HepG2 (cell line): ENCODE measurements around the gene CNP. TPM values are rescaled to one million over a fixed set of nuclear protein-coding genes. Genes with fewer than 3 reads are reported as not detected.

Experiments used
- AGO1 ChIP-seq: fragments of 200-400 bp; formaldehyde crosslinking; IDR thresholded peaks from 2 replicates; pipeline ENCODE4 v1.6.1; 2017; ENCODE audit warnings: mild to moderate bottlenecking, low read depth, low read length, moderate library complexity; ENCODE audit not compliant: poor library complexity, severe bottlenecking
- ATM ChIP-seq: fragments of 450-650 bp; IDR thresholded peaks from 2 replicates; pipeline ENCODE4 v1.7.1; 2017; ENCODE audit warnings: mild to moderate bottlenecking, borderline replicate concordance
- CAMTA2 ChIP-seq: sonication (generic); formaldehyde crosslinking; IDR thresholded peaks from 2 replicates; pipeline ENCODE4 v1.4.0; 2020; ENCODE audit warnings: mild to moderate bottlenecking, missing genetic modification reagents, borderline replicate concordance
- CCDC6 ChIP-seq: sonication (generic); formaldehyde crosslinking; IDR thresholded peaks from 2 replicates; pipeline ENCODE4 v1.8.1; 2022; ENCODE audit warnings: mild to moderate bottlenecking, missing genetic modification reagents, moderate library complexity
- CSRNP1 ChIP-seq: sonication (generic); formaldehyde crosslinking; IDR thresholded peaks from 2 replicates; pipeline ENCODE4 v1.8.1; 2023; ENCODE audit warnings: mild to moderate bottlenecking, missing genetic modification reagents
- GABPA ChIP-seq, 2 experiments: IDR thresholded peaks; 2 replicates each; pipeline ENCODE4 v1.6.1; 2011 to 2016; ENCODE audit warnings: low read depth in 2 of 2, low read length in 1 of 2, missing biosample characterization in 1 of 2, missing genetic modification characterization in 1 of 2
- MIER3 ChIP-seq: IDR thresholded peaks from 2 replicates; pipeline ENCODE4 v1.6.1; 2016; ENCODE audit warnings: missing compliant biosample characterization, borderline replicate concordance
- MYC ChIP-seq: sonication (generic); formaldehyde crosslinking; IDR thresholded peaks from 2 replicates; pipeline ENCODE4 v1.9.0; 2021; ENCODE audit warnings: missing genetic modification reagents, borderline replicate concordance
- NFKBIZ ChIP-seq: IDR thresholded peaks from 2 replicates; pipeline ENCODE4 v1.6.1; 2018; ENCODE audit warnings: missing genetic modification reagents, missing compliant biosample characterization
- NFRKB ChIP-seq: fragments of 450-650 bp; IDR thresholded peaks from 2 replicates; pipeline ENCODE4 v1.6.1; 2017
- PLRG1 ChIP-seq: fragments of 450-650 bp; conservative IDR thresholded peaks from 2 replicates; pipeline ENCODE4 v1.6.1; 2016
- POLR2AphosphoS2 ChIP-seq: IDR thresholded peaks from 2 replicates; pipeline ENCODE4 v1.6.1; 2011; ENCODE audit warnings: low read depth, low read length, improper control_type of control experiment
- POLR2AphosphoS5 ChIP-seq: IDR thresholded peaks from 2 replicates; pipeline ENCODE4 v1.6.1; 2012; ENCODE audit warnings: low read depth, low read length
- SOX5 ChIP-seq: IDR thresholded peaks from 2 replicates; pipeline ENCODE4 v1.6.1; 2016; ENCODE audit warnings: borderline replicate concordance
- SRSF4 ChIP-seq: fragments of 200-400 bp; formaldehyde crosslinking; IDR thresholded peaks from one replicate; pipeline ENCODE4 v1.6.1; 2018; ENCODE audit warnings: mild to moderate bottlenecking, low read depth, low read length, moderate library complexity; ENCODE audit not compliant: poor library complexity, severe bottlenecking
- TCF12 ChIP-seq, 2 experiments: fragments of 450-650 bp in 1 of 2; sonication (generic) in 1 of 2; formaldehyde crosslinking in 1 of 2; IDR thresholded peaks; 2 replicates each; pipeline versions ENCODE4 v1.6.1 to v1.8.0; 2017 to 2022; ENCODE audit warnings: antibody characterized with exemption in 1 of 2, mild to moderate bottlenecking in 1 of 2, missing genetic modification reagents in 1 of 2, moderate library complexity in 1 of 2
- ZNF205 ChIP-seq: IDR thresholded peaks from 2 replicates; pipeline ENCODE4 v1.6.1; 2018; ENCODE audit warnings: missing biosample characterization, missing genetic modification reagents
- ZNF281 ChIP-seq: sonication (generic); formaldehyde crosslinking; IDR thresholded peaks from 2 replicates; pipeline ENCODE4 v1.4.0; 2020; ENCODE audit warnings: missing genetic modification reagents, borderline replicate concordance
- ZNF383 ChIP-seq: sonication (generic); formaldehyde crosslinking; IDR thresholded peaks from 2 replicates; pipeline ENCODE4 v1.4.0; 2020; ENCODE audit warnings: missing genetic modification reagents, mild to moderate bottlenecking, borderline replicate concordance
- ZNF446 ChIP-seq: sonication (generic); formaldehyde crosslinking; IDR thresholded peaks from 2 replicates; pipeline ENCODE4 v1.5.0; 2020; ENCODE audit warnings: mild to moderate bottlenecking, missing genetic modification reagents
- ZNF652 ChIP-seq: IDR thresholded peaks from 2 replicates; pipeline ENCODE4 v1.6.1; 2016; ENCODE audit warnings: low read depth, borderline replicate concordance
- ZNF660 ChIP-seq: sonication (generic); formaldehyde crosslinking; IDR thresholded peaks from 2 replicates; pipeline ENCODE4 v1.5.1; 2020; ENCODE audit warnings: mild to moderate bottlenecking, low read depth, missing genetic modification reagents, borderline replicate concordance
- ZNF800 ChIP-seq: sonication (generic); formaldehyde crosslinking; IDR thresholded peaks from 2 replicates; pipeline ENCODE4 v1.4.0; 2020; ENCODE audit warnings: missing genetic modification reagents
- ZSCAN29 ChIP-seq: sonication (generic); formaldehyde crosslinking; conservative IDR thresholded peaks from 2 replicates; pipeline ENCODE4 v1.4.0; 2020; ENCODE audit warnings: mild to moderate bottlenecking, missing genetic modification reagents
- polyA plus RNA-seq, 8 experiments: library from polyadenylated mRNA; depleted of rRNA in 3 of 8; stranded (reverse) in 7 of 8; unstranded in 1 of 8; fragments of >200 nt; fragmentation: Illumina TruSeq in 4 of 8; extraction: Trizol in 4 of 8; gene quantifications; 2 replicates each; pipeline versions ENCODE4 v1.2.1 to v1.2.3, GENCODE V29; 2011 to 2016; ENCODE audit warnings: low read depth in 4 of 8, missing spikeins in 1 of 8, mixed read lengths in 1 of 8; ENCODE audit not compliant: insufficient read depth in 1 of 8
- total RNA-seq, 5 experiments: library from RNA; depleted of rRNA; stranded (reverse); fragments of >200 nt; fragmentation: Illumina TruSeq; extraction: Trizol; gene quantifications; 2 replicates each; pipeline ENCODE4 v1.2.3, GENCODE V29; 2016; ENCODE audit warnings: low read depth in 1 of 5

Gene CNP
- total and polyA plus RNA-seq, 2 of the 13 experiments (the other 11 are each of a cell fraction or from before 2014, with no cell fraction given) = 97.2 to 161 TPM

- TF ChIP-seq CCDC6 (no peak), NFKBIZ (CRISPR knock-in tag) (no peak), ZNF652 (CRISPR knock-in tag) (no peak), MYC (no peak; the same call in 1 of the 2 replicates), NFRKB (no peak), SOX5 (CRISPR knock-in tag) (peak; percentile 51; the same call in 1 of the 2 replicates), AGO1 (no peak), SRSF4 (no peak), CAMTA2 (CRISPR knock-in tag) (no peak), ZSCAN29 (CRISPR knock-in tag) (no peak), ZNF205 (CRISPR knock-in tag) (0 out of 2 replicates have a peak, but pooled peaks have one; percentile 35), CSRNP1 (CRISPR knock-in tag) (no peak), ZNF800 (0 out of 2 replicates have a peak, but pooled peaks have one; percentile 28), MIER3 (peak; percentile 37; the same call in 1 of the 2 replicates), ZNF660 (no peak), ZNF446 (CRISPR knock-in tag) (no peak), PLRG1 (no peak), ATM (no peak), GABPA (IDR thresholded peaks at IDR 0.05; ENCODE audit: low read depth, low read length) (no peak), GABPA (CRISPR knock-in tag; IDR thresholded peaks at IDR 0.05; ENCODE audit: low read depth) (peak; percentile 61), ZNF383 (no peak), ZNF281 (CRISPR knock-in tag) (peak; percentile 93), POLR2AphosphoS2 (no peak), POLR2AphosphoS5 (peak; percentile 48; the same call in 1 of the 2 replicates), TCF12 (IDR thresholded peaks at IDR 0.05) (no peak), TCF12 (CRISPR knock-in tag; IDR thresholded peaks at IDR 0.05) (0 out of 2 replicates have a peak, but pooled peaks have one; percentile 63)
Observed at GRCh38 chr17:41957031-41957868, 9.3 kb upstream of the CNP start (continued).
